Astrocyte of the spinal cord (primary cell): ENCODE data around the gene PCDHB5.

ENCODE experiments used
- DNase-seq: peaks from one replicate; pipeline ENCODE4 v3.0.0; 2011; ENCODE audit warnings: low read depth, low spot score
- H3K4me3 ChIP-seq: 2 replicates; pipeline ENCODE4 v1.5.1; 2011; ENCODE audit warnings: low read depth, mild to moderate bottlenecking, low read length, moderate library complexity
- in situ Hi-C: cut with HindIII; loops from 2 replicates; pipeline ENCODE4 v1.10.0; 2017; ENCODE audit warnings: low sequenced_read_pairs
- TF ChIP-seq, protein P1 (sequence below): IDR thresholded peaks from 2 replicates; pipeline ENCODE4 v1.5.1; 2012; ENCODE audit warnings: low read depth, mild to moderate bottlenecking, low read length, inconsistent platforms

PCDHB5 gene

DNA sequence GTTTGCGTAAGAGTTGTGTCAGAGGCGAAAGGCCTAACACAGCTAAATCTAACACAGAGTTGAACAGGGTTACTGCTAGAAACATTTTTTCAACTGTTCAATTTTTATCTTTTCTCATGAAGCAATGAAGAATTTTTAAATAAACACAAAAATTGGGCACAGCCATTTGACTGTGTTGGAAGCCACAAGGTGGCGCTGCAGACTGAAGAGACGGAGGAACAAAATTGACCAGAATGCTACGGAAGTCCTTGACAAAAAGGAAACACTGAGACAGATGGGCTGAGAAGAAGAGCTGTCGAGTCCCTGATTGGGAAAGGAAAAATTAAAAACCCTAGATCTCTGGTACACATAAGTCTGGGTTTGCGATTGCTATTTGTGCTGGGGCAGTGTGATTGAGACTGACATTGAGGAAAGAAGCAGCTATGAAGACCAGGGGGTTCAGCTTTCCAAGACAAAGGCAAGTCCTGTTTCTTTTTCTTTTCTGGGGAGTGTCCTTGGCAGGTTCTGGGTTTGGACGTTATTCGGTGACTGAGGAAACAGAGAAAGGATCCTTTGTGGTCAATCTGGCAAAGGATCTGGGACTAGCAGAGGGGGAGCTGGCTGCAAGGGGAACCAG lies 52.0 kb downstream of the PCDHB5 start, which contains the start of gene PCDHB9:
Gene PCDHB9 (plus strand): TSS at position 265 of the 616 bp plus-strand sequence. CDS start 158 bp downstream, at position 423.
- no peak for DNase-seq
- H3K4me3 ChIP-seq: no peak within 1 kb of the TSS
- in situ Hi-C loops: no loop called here

More for the DNA sequence above, 52.0 kb downstream of the PCDHB5 start, which contains the start of gene PCDHB9:
- TF ChIP-seq, protein P1, sequence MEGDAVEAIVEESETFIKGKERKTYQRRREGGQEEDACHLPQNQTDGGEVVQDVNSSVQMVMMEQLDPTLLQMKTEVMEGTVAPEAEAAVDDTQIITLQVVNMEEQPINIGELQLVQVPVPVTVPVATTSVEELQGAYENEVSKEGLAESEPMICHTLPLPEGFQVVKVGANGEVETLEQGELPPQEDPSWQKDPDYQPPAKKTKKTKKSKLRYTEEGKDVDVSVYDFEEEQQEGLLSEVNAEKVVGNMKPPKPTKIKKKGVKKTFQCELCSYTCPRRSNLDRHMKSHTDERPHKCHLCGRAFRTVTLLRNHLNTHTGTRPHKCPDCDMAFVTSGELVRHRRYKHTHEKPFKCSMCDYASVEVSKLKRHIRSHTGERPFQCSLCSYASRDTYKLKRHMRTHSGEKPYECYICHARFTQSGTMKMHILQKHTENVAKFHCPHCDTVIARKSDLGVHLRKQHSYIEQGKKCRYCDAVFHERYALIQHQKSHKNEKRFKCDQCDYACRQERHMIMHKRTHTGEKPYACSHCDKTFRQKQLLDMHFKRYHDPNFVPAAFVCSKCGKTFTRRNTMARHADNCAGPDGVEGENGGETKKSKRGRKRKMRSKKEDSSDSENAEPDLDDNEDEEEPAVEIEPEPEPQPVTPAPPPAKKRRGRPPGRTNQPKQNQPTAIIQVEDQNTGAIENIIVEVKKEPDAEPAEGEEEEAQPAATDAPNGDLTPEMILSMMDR: no peak
